HL-60 (cell line): ENCODE data around the gene ACTC1.
"Not testable (repeated sequence)": the region's sequence is repeated elsewhere in the genome, so short reads cannot be mapped to it uniquely, and the experiment has no call there.

Experiments
- DNase-seq, 2 experiments: peaks; one replicate each; pipeline ENCODE4 v3.0.0-alpha.2; 2010 to 2020; ENCODE audit warnings: low read depth in 1 of 2, low spot score in 1 of 2
- H3K27ac ChIP-seq: fragments of 250-450 bp; sonication (Bioruptor Pico); replicated peaks from 2 replicates; pipeline ENCODE4 v1.5.1; 2020; ENCODE audit warnings: mild to moderate bottlenecking, moderate library complexity
- H3K27me3 ChIP-seq: fragments of 250-450 bp; sonication (Bioruptor Pico); 2 replicates; pipeline ENCODE4 v1.5.1; 2021; ENCODE audit warnings: mild to moderate bottlenecking, moderate library complexity; ENCODE audit not compliant: insufficient read depth, poor library complexity, severe bottlenecking
- H3K4me3 ChIP-seq: replicated peaks from 2 replicates; pipeline ENCODE4 v1.5.1; 2011; ENCODE audit warnings: mild to moderate bottlenecking, control low read depth, low read length; ENCODE audit not compliant: insufficient read depth
- GABPA ChIP-seq: IDR thresholded peaks from 2 replicates; pipeline ENCODE4 v1.6.1; 2012; ENCODE audit warnings: low read depth
- POLR2AphosphoS5 ChIP-seq: IDR thresholded peaks from 2 replicates; pipeline ENCODE4 v1.6.1; 2012; ENCODE audit warnings: low read depth
- SPI1 ChIP-seq: IDR thresholded peaks from 2 replicates; pipeline ENCODE4 v1.6.1; 2012; ENCODE audit warnings: low read depth, mild to moderate bottlenecking, borderline replicate concordance
- TF ChIP-seq, protein P1 (sequence below): IDR thresholded peaks from 2 replicates; pipeline ENCODE4 v1.6.1; 2012; ENCODE audit warnings: low read depth; ENCODE audit not compliant: insufficient replicate concordance
- TF ChIP-seq, protein P2 (sequence below): IDR thresholded peaks from one replicate; pipeline ENCODE4 v1.5.1; 2011; ENCODE audit warnings: low read length, control low read depth, inconsistent platforms; ENCODE audit not compliant: insufficient read depth

Gene ACTC1

DNA sequence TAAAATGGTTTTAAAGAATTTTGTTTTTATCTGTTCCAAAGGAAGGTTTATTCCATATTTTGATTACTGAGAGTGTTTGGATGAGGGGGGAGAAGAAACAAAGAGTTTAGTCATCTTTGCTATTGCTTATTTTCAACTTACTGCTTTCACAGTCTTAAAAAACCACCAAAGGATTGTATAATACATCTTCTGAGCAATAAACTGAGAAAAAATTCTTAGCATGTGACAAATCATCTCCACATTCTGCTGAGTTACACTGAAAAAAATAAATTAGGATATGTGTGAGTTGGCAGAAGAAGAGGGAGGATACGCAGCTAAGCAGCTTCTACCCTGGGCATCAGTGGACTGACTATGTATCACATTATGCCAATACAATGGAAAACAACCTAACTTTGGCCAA, 23.2 kb upstream of the ACTC1 start:
- TF ChIP-seq, protein P1, sequence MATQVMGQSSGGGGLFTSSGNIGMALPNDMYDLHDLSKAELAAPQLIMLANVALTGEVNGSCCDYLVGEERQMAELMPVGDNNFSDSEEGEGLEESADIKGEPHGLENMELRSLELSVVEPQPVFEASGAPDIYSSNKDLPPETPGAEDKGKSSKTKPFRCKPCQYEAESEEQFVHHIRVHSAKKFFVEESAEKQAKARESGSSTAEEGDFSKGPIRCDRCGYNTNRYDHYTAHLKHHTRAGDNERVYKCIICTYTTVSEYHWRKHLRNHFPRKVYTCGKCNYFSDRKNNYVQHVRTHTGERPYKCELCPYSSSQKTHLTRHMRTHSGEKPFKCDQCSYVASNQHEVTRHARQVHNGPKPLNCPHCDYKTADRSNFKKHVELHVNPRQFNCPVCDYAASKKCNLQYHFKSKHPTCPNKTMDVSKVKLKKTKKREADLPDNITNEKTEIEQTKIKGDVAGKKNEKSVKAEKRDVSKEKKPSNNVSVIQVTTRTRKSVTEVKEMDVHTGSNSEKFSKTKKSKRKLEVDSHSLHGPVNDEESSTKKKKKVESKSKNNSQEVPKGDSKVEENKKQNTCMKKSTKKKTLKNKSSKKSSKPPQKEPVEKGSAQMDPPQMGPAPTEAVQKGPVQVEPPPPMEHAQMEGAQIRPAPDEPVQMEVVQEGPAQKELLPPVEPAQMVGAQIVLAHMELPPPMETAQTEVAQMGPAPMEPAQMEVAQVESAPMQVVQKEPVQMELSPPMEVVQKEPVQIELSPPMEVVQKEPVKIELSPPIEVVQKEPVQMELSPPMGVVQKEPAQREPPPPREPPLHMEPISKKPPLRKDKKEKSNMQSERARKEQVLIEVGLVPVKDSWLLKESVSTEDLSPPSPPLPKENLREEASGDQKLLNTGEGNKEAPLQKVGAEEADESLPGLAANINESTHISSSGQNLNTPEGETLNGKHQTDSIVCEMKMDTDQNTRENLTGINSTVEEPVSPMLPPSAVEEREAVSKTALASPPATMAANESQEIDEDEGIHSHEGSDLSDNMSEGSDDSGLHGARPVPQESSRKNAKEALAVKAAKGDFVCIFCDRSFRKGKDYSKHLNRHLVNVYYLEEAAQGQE, result no peak
- TF ChIP-seq, protein P2, sequence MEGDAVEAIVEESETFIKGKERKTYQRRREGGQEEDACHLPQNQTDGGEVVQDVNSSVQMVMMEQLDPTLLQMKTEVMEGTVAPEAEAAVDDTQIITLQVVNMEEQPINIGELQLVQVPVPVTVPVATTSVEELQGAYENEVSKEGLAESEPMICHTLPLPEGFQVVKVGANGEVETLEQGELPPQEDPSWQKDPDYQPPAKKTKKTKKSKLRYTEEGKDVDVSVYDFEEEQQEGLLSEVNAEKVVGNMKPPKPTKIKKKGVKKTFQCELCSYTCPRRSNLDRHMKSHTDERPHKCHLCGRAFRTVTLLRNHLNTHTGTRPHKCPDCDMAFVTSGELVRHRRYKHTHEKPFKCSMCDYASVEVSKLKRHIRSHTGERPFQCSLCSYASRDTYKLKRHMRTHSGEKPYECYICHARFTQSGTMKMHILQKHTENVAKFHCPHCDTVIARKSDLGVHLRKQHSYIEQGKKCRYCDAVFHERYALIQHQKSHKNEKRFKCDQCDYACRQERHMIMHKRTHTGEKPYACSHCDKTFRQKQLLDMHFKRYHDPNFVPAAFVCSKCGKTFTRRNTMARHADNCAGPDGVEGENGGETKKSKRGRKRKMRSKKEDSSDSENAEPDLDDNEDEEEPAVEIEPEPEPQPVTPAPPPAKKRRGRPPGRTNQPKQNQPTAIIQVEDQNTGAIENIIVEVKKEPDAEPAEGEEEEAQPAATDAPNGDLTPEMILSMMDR, result no peak
- TF ChIP-seq GABPA, result no peak
- TF ChIP-seq SPI1, result no peak
- no peak for TF ChIP-seq POLR2AphosphoS5

DNA sequence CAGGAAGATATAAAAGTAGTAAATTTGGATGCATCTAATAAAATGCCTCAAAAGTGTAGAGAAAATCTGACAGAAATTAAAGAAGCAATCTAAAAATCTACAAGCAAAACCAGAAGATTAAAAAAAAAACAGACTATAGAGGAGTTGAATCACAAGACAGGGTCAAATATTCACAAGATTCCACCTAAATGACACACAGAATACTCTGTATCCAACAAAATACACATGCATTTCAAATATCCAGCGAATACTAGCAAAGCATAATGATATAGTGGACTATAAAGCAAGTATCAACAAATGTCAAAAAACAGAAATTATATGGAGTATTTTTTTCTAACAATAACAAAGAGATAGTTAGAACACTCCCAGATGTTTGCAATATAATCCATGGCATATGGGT, 20.5 kb upstream of the ACTC1 start:
- H3K4me3 ChIP-seq, result no peak overlapping the region
- TF ChIP-seq GABPA (no peak), SPI1 (no peak), POLR2AphosphoS5 (no peak)
- TF ChIP-seq, protein P2, result no peak
- TF ChIP-seq, protein P1, result no peak
- no peak for DNase-seq
- H3K27ac ChIP-seq, result no peak overlapping the region
- H3K27me3 ChIP-seq, result peaks cover 2% of the 10 kb centered on the region

More for the DNA sequence above, 23.2 kb upstream of the ACTC1 start:
- H3K4me3 ChIP-seq, result no peak overlapping the region
- H3K27me3 ChIP-seq, result peaks cover 3% of the 10 kb centered on the region
- H3K27ac ChIP-seq, result no peak overlapping the region
- no peak for DNase-seq

DNA sequence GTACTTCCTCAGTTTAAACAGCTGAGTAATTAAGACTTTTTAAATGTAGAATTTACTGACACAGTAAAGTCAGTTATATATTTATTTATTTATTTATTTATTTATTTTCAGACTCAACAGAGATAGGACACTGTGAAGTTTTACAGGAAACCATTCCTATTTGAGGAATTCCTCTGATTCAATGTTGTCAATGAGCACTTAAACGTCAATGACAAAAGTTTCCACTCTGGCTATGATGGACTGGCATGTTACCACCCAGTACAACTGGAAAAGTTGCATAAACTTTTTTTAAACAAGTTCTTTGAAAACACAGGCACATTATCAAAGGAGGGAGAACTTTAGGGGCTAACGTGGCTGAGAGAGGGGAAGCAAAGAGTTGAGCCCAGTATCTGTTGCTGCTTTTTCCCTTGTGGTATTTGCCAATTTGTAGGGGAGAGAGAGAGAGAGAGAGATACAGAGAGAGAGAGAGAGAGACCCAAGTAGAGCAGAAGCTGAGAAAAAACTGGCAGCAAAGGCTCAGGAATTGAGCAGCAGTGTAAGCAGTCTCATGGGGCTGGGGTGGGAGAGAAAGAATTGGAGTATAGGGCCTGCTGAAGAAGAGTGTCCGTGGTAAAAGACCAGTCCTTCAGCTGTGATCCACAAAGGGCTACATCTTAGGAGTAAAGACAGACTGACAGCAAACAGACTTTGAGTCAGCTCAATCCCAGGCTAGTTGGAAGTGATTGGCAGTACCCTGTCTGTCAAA, 18.3 kb upstream of the ACTC1 start:
- Histone ChIP-seq H3K4me3 (no peak overlapping the region), H3K27ac (no peak overlapping the region), H3K27me3 (peaks cover 7% of the 10 kb centered on the region)
- no peak for DNase-seq
- TF ChIP-seq, protein P1, result no peak
- TF ChIP-seq POLR2AphosphoS5 (no peak), GABPA (no peak), SPI1 (no peak)
- TF ChIP-seq, protein P2, result no peak

DNA sequence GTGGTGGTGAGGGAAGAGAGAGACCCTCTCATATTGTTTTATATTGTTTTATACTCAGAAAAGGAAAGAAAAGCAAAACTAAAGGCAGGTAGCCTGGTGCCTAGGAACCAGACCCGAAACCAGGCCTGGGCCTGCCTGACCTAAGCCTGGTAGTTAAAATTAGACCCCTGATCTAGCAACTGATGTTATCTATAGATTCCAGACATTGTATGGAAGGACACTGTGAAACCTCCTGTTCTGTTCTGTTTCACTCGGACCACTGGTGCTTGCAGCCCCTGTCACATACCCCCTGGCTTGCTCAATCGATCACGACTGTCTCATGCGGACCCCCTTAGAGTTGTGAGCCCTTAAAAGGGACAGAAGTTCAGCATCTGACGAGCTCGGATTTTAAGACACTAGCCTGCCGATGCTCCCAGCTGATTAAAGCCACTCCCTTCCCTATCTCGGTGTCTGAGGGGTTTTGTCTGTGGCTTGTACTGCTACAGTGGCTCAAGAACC, 17.6 kb upstream of the ACTC1 start:
- not testable (repeated sequence) for DNase-seq, H3K4me3 ChIP-seq, H3K27ac ChIP-seq, H3K27me3 ChIP-seq
